MM.1S (cell line): ENCODE data around the gene PAK1.

Source experiments
- CTCF ChIP-seq: fragments of 300-600 bp; sonication (generic); IDR thresholded peaks from 2 replicates; pipeline ENCODE4 v1.5.1; 2016; ENCODE audit warnings: antibody characterized with exemption, low read length, mixed read lengths
- EZH2 ChIP-seq: fragments of 300-600 bp; sonication (generic); optimal IDR thresholded peaks from 2 replicates; pipeline ENCODE3; 2017; ENCODE audit warnings: low read depth, mild to moderate bottlenecking, antibody characterized with exemption, low read length, mixed read lengths
- EZH2phosphoT487 ChIP-seq: fragments of 300-600 bp; sonication (generic); IDR thresholded peaks from 2 replicates; pipeline ENCODE4 v1.6.1; 2018; ENCODE audit warnings: antibody characterized with exemption, low read length

- TF ChIP-seq CTCF: no peak
- no peak for TF ChIP-seq EZH2phosphoT487
- TF ChIP-seq EZH2: no peak
These were observed 99.8 kb downstream of the PAK1 start for GRCh38 chr11:77374108-77374507.
